GM13976 (cell line): Measurements from ENCODE around the gene BICRA.
"Not testable (repeated sequence)": the region's sequence is repeated elsewhere in the genome, so short reads cannot be mapped to it uniquely, and the experiment has no call there.

ENCODE experiments used
- DNase-seq: peaks from one replicate; pipeline ENCODE4 v3.0.0; 2012; ENCODE audit warnings: low spot score
- in situ Hi-C: fragments of 300-500 bp; cut with MboI; formaldehyde crosslinking; loops from one replicate; pipeline ENCODE4 v1.12.0; 2022; ENCODE audit warnings: low sequenced_read_pairs, mixed read lengths, inconsistent platforms; ENCODE audit not compliant: unreplicated experiment
- TF ChIP-seq, protein P1 (sequence below): IDR thresholded peaks from 2 replicates; pipeline ENCODE4 v1.5.1; 2012; ENCODE audit warnings: borderline replicate concordance, mild to moderate bottlenecking; ENCODE audit not compliant: insufficient read depth; ENCODE audit errors: extremely low read depth, missing control alignments, control extremely low read depth

Gene BICRA

DNA sequence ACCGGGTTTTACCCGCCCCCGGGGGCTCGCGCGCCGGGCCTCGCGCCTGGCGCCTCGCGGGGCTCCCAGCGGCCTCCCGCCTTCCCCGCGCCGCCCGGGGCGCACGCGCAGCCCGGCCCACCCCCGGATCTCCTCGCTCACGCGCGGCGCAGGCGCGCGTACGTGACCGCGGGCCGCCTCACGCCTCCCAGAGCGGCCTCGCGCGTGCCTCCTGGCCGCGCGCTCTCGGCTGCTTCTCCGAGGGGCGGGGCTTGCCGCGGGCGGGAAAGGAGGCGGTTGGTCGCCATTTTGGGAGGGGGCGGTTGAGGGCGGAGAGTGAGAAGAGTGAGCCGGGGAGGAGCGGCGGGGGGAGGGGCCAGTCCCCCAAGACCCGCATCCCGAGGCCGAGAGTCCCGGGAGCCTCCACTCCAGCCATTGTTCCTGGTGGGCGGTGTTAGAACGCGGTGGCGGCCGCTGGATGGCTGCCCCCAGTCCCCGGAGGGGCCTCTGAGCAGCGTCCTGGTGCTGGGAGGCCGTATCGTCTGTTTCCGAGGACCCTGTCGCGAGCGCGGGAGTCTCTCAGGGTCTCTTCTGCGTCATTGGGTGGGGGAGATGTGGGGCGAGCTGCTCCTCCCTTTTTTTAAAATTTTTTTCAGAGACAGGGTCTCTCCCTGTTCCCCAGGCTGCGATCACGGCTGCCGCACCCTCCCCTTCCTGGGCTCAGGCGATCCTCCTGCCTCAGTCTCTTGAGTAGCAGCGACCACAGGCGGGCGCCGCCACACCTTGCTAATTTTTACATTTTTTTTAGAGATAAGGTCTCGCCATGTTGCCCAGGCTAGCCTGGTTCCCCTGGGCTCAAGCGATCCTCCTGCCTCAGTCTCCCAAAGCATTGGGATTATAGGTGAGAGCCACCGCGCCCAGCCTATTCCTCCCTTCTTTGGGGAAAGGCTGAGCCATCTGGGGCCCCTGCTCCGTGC lies 35.6 kb upstream of the BICRA start, which contains the start of gene ZNF541:
Gene ZNF541 (minus strand): TSS at position 78 of the 956 bp plus-strand sequence. CDS start 17,292 bp downstream, outside the sequence.
- in situ Hi-C loops: no loop called here
- DNase-seq: no peak

DNA sequence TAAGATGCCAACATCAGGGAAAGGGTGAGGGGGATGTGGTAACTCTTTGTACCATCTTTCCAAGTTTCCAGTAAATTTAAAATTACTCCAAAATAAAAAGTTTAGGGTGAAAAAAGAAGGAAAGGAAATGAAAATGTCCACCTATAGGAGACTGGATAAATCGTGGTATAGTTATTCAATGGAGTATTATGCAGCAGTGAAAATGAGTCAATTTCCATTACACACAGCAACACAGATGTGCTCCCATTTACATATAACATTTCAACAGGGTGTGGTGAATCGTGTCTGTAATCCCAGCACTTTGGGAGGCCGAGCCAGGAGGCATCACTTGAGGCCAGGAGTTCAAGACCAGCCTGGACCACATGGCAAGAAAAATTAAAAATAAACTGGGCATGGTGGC lies 28.5 kb upstream of the BICRA start:
- TF ChIP-seq, protein P1, sequence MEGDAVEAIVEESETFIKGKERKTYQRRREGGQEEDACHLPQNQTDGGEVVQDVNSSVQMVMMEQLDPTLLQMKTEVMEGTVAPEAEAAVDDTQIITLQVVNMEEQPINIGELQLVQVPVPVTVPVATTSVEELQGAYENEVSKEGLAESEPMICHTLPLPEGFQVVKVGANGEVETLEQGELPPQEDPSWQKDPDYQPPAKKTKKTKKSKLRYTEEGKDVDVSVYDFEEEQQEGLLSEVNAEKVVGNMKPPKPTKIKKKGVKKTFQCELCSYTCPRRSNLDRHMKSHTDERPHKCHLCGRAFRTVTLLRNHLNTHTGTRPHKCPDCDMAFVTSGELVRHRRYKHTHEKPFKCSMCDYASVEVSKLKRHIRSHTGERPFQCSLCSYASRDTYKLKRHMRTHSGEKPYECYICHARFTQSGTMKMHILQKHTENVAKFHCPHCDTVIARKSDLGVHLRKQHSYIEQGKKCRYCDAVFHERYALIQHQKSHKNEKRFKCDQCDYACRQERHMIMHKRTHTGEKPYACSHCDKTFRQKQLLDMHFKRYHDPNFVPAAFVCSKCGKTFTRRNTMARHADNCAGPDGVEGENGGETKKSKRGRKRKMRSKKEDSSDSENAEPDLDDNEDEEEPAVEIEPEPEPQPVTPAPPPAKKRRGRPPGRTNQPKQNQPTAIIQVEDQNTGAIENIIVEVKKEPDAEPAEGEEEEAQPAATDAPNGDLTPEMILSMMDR: no peak
- DNase-seq: no peak
- in situ Hi-C loops: no loop called here

More for the DNA sequence above, 35.6 kb upstream of the BICRA start, which contains the start of gene ZNF541:
- TF ChIP-seq, protein P1: no peak

DNA sequence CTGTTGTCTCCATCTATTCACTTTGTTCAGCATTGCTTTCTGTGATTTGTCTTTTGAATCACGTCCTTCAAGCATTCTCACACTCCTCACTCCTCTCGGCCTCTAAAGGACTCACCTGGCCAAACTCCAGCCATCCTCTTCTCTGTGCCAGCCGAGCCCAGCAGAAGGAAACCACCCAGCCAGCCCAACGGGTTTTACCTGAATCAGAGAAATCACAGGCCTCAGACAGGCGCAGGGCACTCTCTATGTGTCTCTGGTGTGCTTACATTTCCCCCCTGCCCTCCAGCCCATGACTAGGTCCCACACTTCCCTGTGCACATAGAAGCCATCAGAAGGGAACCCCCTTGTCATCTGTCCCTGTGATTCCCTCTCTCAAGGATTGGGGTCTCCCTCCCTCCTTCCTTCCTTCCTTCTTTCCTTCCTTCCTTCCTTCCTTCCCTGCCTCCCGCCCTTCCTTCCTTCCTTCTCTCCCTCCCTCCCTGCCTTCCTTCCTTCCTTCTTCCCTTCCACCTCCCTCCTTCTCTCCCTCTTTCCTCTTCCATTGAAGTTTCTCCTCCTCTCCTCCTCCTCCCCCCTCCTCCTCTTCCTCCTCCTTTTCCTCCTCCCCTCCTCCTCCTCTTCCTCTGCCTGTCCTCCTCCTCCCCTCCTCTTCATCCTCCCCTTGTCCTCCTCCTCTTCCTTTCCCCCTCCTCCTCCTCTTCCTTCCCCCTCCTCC lies 27.2 kb upstream of the BICRA start:
- TF ChIP-seq, protein P1: no peak
- DNase-seq: no peak
- in situ Hi-C loops: no loop called here

DNA sequence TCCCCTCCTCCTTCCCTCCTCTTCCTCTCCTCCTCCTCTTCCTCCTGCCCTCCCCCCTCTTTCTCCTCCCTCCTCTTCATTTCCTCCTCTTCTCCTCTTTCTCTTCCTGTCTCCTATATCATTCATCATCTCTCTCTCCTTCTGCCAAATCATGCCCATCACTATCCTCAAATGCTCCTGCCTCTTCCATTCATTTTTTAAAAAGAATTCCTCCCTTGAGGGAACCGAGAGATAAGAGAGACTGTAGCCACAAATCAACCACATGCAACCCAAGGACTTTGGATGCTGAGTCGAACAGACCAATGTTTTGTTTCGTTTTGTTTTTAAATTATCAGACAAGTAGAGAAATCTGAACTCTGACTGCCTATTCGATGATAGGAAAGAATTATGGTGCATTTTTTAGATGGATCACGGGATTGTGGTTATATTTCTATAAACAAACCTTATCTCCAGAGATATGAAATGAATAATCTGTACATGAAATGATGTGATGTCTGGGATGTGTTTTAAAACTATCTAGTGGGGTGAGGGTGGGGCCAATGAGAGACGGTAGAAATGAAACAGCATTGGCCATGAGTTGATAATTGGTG lies 26.5 kb upstream of the BICRA start:
- in situ Hi-C loops: no loop called here

DNA sequence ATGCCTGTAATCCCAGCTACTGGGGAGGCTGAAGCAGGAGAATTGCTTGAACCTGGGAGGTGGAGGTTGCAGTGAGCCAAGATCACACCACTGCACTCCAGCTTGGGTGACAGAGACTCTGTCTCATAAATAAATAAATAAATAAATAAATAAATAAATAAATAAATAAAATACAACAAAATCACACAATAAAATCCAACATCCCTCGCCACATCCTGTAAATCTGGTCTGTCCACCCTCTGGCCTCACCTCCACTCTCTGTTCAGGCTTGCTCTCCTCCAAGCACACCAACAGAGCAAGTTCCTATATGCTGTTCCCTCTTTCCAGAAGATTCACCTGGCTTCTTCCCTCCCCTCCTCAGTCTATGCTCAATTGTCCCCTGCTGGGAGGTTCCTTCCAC lies 25.8 kb upstream of the BICRA start:
- in situ Hi-C loops, DNase-seq: not testable (repeated sequence)

More for the DNA sequence above, 26.5 kb upstream of the BICRA start:
- TF ChIP-seq, protein P1: no peak
- DNase-seq: no peak

DNA sequence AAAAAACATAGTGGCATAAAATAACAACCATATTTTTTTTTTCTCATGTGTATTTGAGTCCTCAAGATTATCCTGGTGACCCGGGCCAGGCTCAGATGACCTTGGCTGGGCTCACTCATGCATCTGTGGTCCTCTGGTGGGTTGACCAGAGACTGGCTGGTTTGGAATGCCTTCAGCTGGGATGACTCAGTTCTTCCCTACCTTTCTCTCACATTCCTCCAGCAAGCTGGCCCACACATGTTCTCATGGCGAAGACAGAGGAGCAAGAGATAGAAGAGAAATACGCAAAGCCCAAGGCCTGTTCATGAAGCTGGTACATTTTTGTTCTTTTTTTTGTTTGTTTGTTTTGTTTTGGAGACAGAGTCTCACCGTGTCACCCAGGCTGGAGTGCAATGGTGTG lies 21.6 kb upstream of the BICRA start:
- DNase-seq: no peak
- TF ChIP-seq, protein P1: no peak
- in situ Hi-C loops: no loop called here
